Breast epithelium (tissue), 4 donors: ENCODE measurements around the gene PRKG1. TPM values are rescaled to one million over a fixed set of nuclear protein-coding genes. Genes with fewer than 3 reads are reported as not detected.

ENCODE experiments used
- DNase-seq, 2 donors: peaks; one replicate each; pipeline ENCODE4 v3.0.0-alpha.2; 2019; ENCODE audit warnings: low spot score in 2 of 2
- H3K27ac ChIP-seq, 2 donors: fragments of 200-600 bp; sonication (generic) in 1 of 2; one replicate each; pipeline ENCODE4 v1.5.1; 2016 to 2019; ENCODE audit warnings: mild to moderate bottlenecking in 1 of 2
- H3K27me3 ChIP-seq, 2 donors: fragments of 200-600 bp; sonication (generic) in 1 of 2; one replicate each; pipeline versions ENCODE4 v1.5.1 to v1.6.0; 2017 to 2019; ENCODE audit warnings: control low read depth in 1 of 2, mild to moderate bottlenecking in 1 of 2
- H3K36me3 ChIP-seq: fragments of 200-600 bp; one replicate; pipeline ENCODE4 v1.5.1; 2019
- H3K4me1 ChIP-seq, 2 donors: fragments of 200-600 bp; sonication (generic); one replicate each; pipeline ENCODE4 v1.5.1; 2016 to 2019; ENCODE audit warnings: control low read depth in 1 of 2
- H3K4me3 ChIP-seq, 3 donors: fragments of 200-600 bp; sonication (generic); 1 replicate in 2 of 3; 2 replicates in 1 of 3; pipeline ENCODE4 v1.5.1; 2016 to 2019; ENCODE audit warnings: mild to moderate bottlenecking in 3 of 3, moderate library complexity in 2 of 3
- H3K9me3 ChIP-seq, 2 donors: fragments of 200-600 bp; sonication (generic) in 1 of 2; one replicate each; pipeline ENCODE4 v1.5.1; 2016 to 2019; ENCODE audit warnings: control low read depth in 1 of 2
- POLR2A ChIP-seq: fragments of 450-650 bp; IDR thresholded peaks from one replicate; pipeline ENCODE4 v1.6.1; 2016; ENCODE audit warnings: antibody characterized with exemption, mild to moderate bottlenecking, moderate library complexity
- POLR2AphosphoS5 ChIP-seq, 3 donors: sonication (generic); formaldehyde crosslinking; IDR thresholded peaks; one replicate each; pipeline ENCODE4 v1.6.1; 2017; ENCODE audit warnings: antibody characterized with exemption in 3 of 3
- intact Hi-C: fragments of 100-400 bp; cut with DNase I; formaldehyde crosslinking; loops from one replicate; pipeline ENCODE4 v1.15.1; 2023; ENCODE audit warnings: low total_unique reads
- total RNA-seq, 3 donors: library from RNA; depleted of rRNA; stranded (reverse); fragments of >200 nt; gene quantifications; one replicate each; pipeline ENCODE4 v1.1.0, GENCODE V29; 2016
- TF ChIP-seq, protein P1 (sequence below), 3 donors: fragments of 450-650 bp; IDR thresholded peaks; one replicate each; pipeline ENCODE4 v1.5.1; 2016 to 2017; ENCODE audit warnings: antibody characterized with exemption in 3 of 3, mild to moderate bottlenecking in 3 of 3, moderate library complexity in 3 of 3

PRKG1 gene
- total RNA-seq, 3 donors from 2014 or later, result 10.9 to 36.9 (median 19.7) TPM

DNA sequence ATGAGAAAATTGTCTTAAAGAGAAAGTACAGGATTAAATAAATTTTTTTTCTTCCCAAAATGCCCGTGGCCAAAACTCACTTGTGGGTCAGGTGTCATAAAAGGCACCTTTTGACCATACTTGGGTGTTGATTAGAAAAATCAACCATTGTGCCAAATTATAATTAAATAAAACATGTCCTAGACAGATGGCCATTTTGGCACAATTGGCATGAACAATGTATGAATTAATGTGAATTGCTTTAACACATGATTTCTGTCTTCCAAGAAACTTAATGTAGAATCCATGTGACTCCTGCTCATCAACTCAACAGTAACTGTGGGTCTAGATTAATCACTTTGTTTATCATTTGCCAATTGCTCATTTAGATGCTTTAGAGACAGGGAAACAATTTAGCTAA lies 561.1 kb downstream of the PRKG1 start:
- H3K27ac ChIP-seq, result no peak overlapping the region
- no peak for TF ChIP-seq POLR2A
- TF ChIP-seq, protein P1, sequence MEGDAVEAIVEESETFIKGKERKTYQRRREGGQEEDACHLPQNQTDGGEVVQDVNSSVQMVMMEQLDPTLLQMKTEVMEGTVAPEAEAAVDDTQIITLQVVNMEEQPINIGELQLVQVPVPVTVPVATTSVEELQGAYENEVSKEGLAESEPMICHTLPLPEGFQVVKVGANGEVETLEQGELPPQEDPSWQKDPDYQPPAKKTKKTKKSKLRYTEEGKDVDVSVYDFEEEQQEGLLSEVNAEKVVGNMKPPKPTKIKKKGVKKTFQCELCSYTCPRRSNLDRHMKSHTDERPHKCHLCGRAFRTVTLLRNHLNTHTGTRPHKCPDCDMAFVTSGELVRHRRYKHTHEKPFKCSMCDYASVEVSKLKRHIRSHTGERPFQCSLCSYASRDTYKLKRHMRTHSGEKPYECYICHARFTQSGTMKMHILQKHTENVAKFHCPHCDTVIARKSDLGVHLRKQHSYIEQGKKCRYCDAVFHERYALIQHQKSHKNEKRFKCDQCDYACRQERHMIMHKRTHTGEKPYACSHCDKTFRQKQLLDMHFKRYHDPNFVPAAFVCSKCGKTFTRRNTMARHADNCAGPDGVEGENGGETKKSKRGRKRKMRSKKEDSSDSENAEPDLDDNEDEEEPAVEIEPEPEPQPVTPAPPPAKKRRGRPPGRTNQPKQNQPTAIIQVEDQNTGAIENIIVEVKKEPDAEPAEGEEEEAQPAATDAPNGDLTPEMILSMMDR (IDR thresholded peaks at IDR 0.05), result no peak
- TF ChIP-seq POLR2AphosphoS5 (IDR thresholded peaks at IDR 0.05), result no peak
- H3K4me3 ChIP-seq, result no peak overlapping the region
- H3K27me3 ChIP-seq, result no peaks in the 10 kb centered on the region
- H3K4me1 ChIP-seq, result no peaks in the 10 kb centered on the region
- no peaks in the 10 kb centered on the region for H3K36me3 ChIP-seq
- intact Hi-C loops, result no loop called here
- no peak for DNase-seq
- H3K9me3 ChIP-seq, result no peaks in the 10 kb centered on the region

DNA sequence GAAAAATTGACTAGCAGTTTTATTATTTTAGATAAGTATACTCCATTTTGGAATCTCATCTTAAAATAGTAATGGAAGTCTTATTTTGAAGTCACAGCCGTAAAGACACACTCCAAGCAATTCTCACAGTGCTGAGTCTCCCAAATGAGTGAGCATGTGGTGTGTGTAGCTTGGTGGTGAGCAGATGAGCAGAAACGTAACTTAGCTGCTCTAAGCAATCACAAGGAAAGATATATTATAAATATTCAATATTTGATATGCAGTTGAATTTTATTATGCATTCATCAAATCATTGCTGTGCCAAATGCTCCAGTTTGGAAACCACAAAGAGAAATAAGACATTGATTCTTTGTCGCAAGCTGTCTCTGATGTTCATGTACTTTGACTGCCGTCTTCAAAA lies 563.9 kb downstream of the PRKG1 start:
- Histone ChIP-seq H3K9me3 (no peaks in the 10 kb centered on the region), H3K27ac (no peak overlapping the region), H3K4me1 (no peaks in the 10 kb centered on the region), H3K36me3 (no peaks in the 10 kb centered on the region), H3K4me3 (no peak overlapping the region), H3K27me3 (no peaks in the 10 kb centered on the region)
- TF ChIP-seq POLR2AphosphoS5 (IDR thresholded peaks at IDR 0.05) (no peak), POLR2A (no peak)
- TF ChIP-seq, protein P1 (IDR thresholded peaks at IDR 0.05), result no peak
- intact Hi-C loops, result no loop called here
- no peak for DNase-seq

DNA sequence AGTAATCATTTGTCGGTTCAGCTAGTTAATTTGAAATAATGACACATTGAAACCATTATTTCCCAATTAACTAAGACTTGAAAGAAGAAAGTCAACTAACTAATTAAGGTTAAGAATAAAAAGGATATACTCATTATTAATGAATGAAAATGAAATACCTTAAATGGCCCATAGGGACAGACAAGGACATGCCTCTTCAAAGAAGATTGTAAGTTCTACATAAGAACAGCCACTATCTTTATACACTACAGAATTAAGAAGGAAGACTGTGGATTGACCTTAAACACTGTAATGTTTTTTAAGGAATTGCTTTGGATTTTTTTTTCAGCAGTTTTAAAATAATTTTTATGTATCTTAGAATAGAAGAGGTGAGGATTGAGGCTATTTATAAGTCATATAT lies 564.5 kb downstream of the PRKG1 start:
- no peak overlapping the region for H3K4me3 ChIP-seq
- no peaks in the 10 kb centered on the region for H3K27me3 ChIP-seq
- H3K9me3 ChIP-seq, result no peaks in the 10 kb centered on the region
- H3K4me1 ChIP-seq, result no peaks in the 10 kb centered on the region
- no peaks in the 10 kb centered on the region for H3K36me3 ChIP-seq
- H3K27ac ChIP-seq, result no peak overlapping the region
- TF ChIP-seq, protein P1 (IDR thresholded peaks at IDR 0.05), result no peak
- no peak for TF ChIP-seq POLR2A
- intact Hi-C loops, result no loop called here
- DNase-seq, result no peak

DNA sequence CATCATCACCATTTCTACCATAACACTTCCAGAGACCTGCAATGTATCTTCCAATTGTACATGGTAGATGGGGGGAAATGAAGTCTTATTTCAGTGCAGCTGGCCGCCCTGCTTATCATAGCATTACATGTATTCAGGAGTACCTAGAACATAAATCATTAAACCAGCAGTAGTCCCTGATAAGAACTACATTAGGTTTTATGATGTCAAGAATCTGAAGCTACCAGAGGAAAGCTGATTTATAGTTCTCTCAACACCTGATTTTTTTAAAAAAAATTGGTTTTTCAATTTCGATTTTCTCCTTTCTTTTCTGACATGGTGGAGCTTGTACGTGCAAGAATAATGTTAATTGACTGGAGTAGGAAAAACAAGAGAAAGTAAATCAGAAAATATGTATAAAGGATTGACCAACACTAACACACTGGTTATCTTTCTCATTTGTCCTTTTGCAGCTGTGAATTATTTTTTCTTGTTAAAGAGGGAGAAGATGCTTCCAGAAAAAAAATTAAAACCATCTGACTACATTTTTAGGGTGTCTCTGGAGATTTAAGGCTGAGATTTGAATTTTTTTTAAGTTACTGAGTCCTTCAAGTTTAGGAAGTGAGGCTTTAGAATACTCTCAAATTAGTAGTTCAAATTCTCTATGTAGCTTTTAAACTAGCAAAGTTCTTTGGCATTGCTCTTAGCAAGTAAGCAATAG lies 566.0 kb downstream of the PRKG1 start:
- TF ChIP-seq POLR2AphosphoS5 (IDR thresholded peaks at IDR 0.05), result no peak
- TF ChIP-seq, protein P1 (IDR thresholded peaks at IDR 0.05), result no peak
- no peak for TF ChIP-seq POLR2A

DNA sequence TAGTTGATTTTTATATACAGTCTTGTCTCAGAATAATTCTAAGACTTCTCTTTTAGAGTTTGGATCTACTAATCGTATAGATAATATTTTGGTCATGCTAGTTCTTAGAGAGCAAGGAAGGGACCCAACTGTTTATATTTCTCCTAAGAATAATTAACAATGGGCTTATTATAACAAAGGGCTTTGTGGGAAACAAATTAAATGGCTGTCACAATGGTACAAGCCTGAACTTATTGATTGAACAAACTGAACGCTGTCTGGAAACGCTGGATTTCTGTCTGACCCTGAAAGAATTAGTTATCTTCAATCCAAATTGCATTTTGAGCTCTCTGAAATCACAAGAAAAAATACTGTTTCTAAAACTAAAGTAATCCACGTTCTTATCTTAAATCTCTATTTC lies 568.3 kb downstream of the PRKG1 start:
- H3K36me3 ChIP-seq, result no peaks in the 10 kb centered on the region
- H3K4me1 ChIP-seq, result no peaks in the 10 kb centered on the region
- DNase-seq, result no peak
- H3K27me3 ChIP-seq, result no peaks in the 10 kb centered on the region
- H3K4me3 ChIP-seq, result no peak overlapping the region
- intact Hi-C loops, result no loop called here
- TF ChIP-seq, protein P1 (IDR thresholded peaks at IDR 0.05), result no peak
- TF ChIP-seq POLR2AphosphoS5 (IDR thresholded peaks at IDR 0.05) (no peak), POLR2A (no peak)
- H3K9me3 ChIP-seq, result no peaks in the 10 kb centered on the region
- no peak overlapping the region for H3K27ac ChIP-seq

More for the DNA sequence above, 566.0 kb downstream of the PRKG1 start:
- no peaks in the 10 kb centered on the region for H3K4me1 ChIP-seq
- H3K36me3 ChIP-seq, result no peaks in the 10 kb centered on the region
- intact Hi-C loops, result no loop called here
- no peaks in the 10 kb centered on the region for H3K27me3 ChIP-seq
- no peak overlapping the region for H3K4me3 ChIP-seq
- no peak overlapping the region for H3K27ac ChIP-seq
- no peak for DNase-seq
- no peaks in the 10 kb centered on the region for H3K9me3 ChIP-seq
